Spleen (tissue), 11 donors: Measurements from ENCODE around the gene COL26A1. TPM values are rescaled to one million over a fixed set of nuclear protein-coding genes. Genes with fewer than 3 reads are reported as not detected.

Experiments used
- DNase-seq: peaks from one replicate; pipeline ENCODE4 v3.0.0-alpha.2; 2020
- H3K27ac ChIP-seq, 8 donors: fragments of 200-600 bp; sonication (generic) in 7 of 8; 1 replicate in 4 of 8; 2 replicates in 4 of 8; pipeline versions ENCODE4 v1.5.0 to v1.8.0; 2016 to 2021; ENCODE audit warnings: inconsistent platforms in 4 of 8, mild to moderate bottlenecking in 4 of 8, moderate library complexity in 1 of 8
- H3K27me3 ChIP-seq, 7 donors: fragments of 200-600 bp; sonication (generic) in 6 of 7; replicated peaks in 1 of 7; 1 replicate in 4 of 7; 2 replicates in 3 of 7; pipeline versions ENCODE4 v1.5.0 to v1.8.0; 2016 to 2021; ENCODE audit warnings: inconsistent platforms in 3 of 7, mild to moderate bottlenecking in 1 of 7
- H3K36me3 ChIP-seq, 6 donors: fragments of 200-600 bp; sonication (generic) in 5 of 6; 1 replicate in 4 of 6; 2 replicates in 2 of 6; pipeline versions ENCODE4 v1.5.0 to v1.8.0; 2016 to 2021; ENCODE audit warnings: inconsistent platforms in 2 of 6
- H3K4me1 ChIP-seq, 6 donors: fragments of 200-600 bp; sonication (generic) in 5 of 6; 1 replicate in 3 of 6; 2 replicates in 3 of 6; pipeline versions ENCODE4 v1.5.0 to v1.8.0; 2016 to 2021; ENCODE audit warnings: inconsistent platforms in 3 of 6
- H3K4me3 ChIP-seq, 8 donors: fragments of 200-600 bp; sonication (generic) in 7 of 8; 1 replicate in 4 of 8; 2 replicates in 4 of 8; pipeline versions ENCODE4 v1.5.0 to v1.8.0; 2016 to 2021; ENCODE audit warnings: inconsistent platforms in 4 of 8, mild to moderate bottlenecking in 4 of 8, moderate library complexity in 2 of 8
- H3K9me3 ChIP-seq, 8 donors: fragments of 200-600 bp; sonication (generic) in 7 of 8; 1 replicate in 4 of 8; 2 replicates in 4 of 8; pipeline versions ENCODE4 v1.5.0 to v1.8.0; 2016 to 2021; ENCODE audit warnings: inconsistent platforms in 4 of 8
- CTCF ChIP-seq, 11 experiments: fragments of 200-600 bp in 7 of 11; fragments of 450-650 bp in 4 of 11; sonication (generic) in 4 of 11; IDR thresholded peaks in 8 of 11; conservative IDR thresholded peaks in 3 of 11; 1 replicate in 7 of 11; 2 replicates in 4 of 11; pipeline versions ENCODE4 v1.4.0 to v1.8.0; 2016 to 2021; ENCODE audit warnings: antibody characterized with exemption in 11 of 11, inconsistent platforms in 4 of 11, mild to moderate bottlenecking in 1 of 11
- POLR2A ChIP-seq, 3 donors: fragments of 450-650 bp; IDR thresholded peaks; one replicate each; pipeline ENCODE4 v1.5.1; 2017; ENCODE audit warnings: antibody characterized with exemption in 3 of 3, mild to moderate bottlenecking in 1 of 3
- POLR2AphosphoS5 ChIP-seq, 3 donors: sonication (generic); formaldehyde crosslinking; IDR thresholded peaks; one replicate each; pipeline ENCODE4 v1.5.1; 2017; ENCODE audit warnings: antibody characterized with exemption in 3 of 3
- WGBS, 5 donors: extraction: QIAGEN DNeasy Blood & Tissue Kit in 3 of 5; methylation state at CpG; one replicate each; pipeline versions ENCODE4 v1.1.5 to v1.1.7; 2013 to 2018; 5-methylcytosine and 5-hydroxymethylcytosine counted together
- intact Hi-C: fragments of 100-400 bp; cut with DNase I; formaldehyde crosslinking; loops from one replicate; pipeline ENCODE4 v1.15.0; 2023; ENCODE audit warnings: low total_unique reads
- polyA plus RNA-seq, 3 donors: library from polyadenylated mRNA; stranded (reverse); fragments of 200-250 nt; gene quantifications; one replicate each; pipeline ENCODE4 v1.2.1, GENCODE V29; 2013
- total RNA-seq, 7 donors: library from RNA; depleted of rRNA in 3 of 7; stranded (reverse); fragments of >200 nt in 3 of 7; fragmentation: NEBNext Ultra II Directional in 4 of 7; extraction: Animal tissue kit (Norgen Biotek cat#: 25700) in 4 of 7; gene quantifications; one replicate each; pipeline versions ENCODE4 v1.1.0 to v1.2.1, GENCODE V29; 2016 to 2021
- donor health status: healthy with polysubstance abuse.
- donor health status: DM: no; HTN: no; CAD: no; lungs with moderate emphysema.
- donor health status: DM: no; HTN: no; CAD: no.
- donor health status: Bipolar disorder and iron deficiency.
- donor health status: healthy.
- donor health status: DM: no; HTN: no; CAD: no.
- donor health status: DM: yes; HTN: yes; CAD: no.

Gene COL26A1
- total and polyA plus RNA-seq, 10 donors = 0.15 to 0.32 (median 0.22) TPM; not detected in 4

GRCh38 chr7:101393865-101394264, 31.2 kb downstream of the COL26A1 start:
- no peaks in the 10 kb centered on the region for H3K9me3 ChIP-seq
- TF ChIP-seq POLR2A (IDR thresholded peaks at IDR 0.05) (no peak), CTCF (IDR thresholded peaks at IDR 0.05 in 8 of 11, conservative IDR thresholded peaks at IDR 0.05 in 3 of 11) (no peak), POLR2AphosphoS5 (IDR thresholded peaks at IDR 0.05) (no peak)
- DNase-seq = no peak
- intact Hi-C loops = no loop called here
- H3K36me3 ChIP-seq = no peaks in the 10 kb centered on the region
- no peak overlapping the region for H3K27ac ChIP-seq
- peaks cover 0 to 32% (median 17%) of the 10 kb centered on the region in 6 donors for H3K4me1 ChIP-seq
- H3K27me3 ChIP-seq = peaks cover 0 to 42% (median 5%) of the 10 kb centered on the region in 7 donors
- H3K4me3 ChIP-seq = no peak overlapping the region
- 86 to 91% (median 90%) methylated on average over 3 of the region's 3 CpGs for WGBS, 5 donors

GRCh38 chr7:101395376-101395775, 32.7 kb downstream of the COL26A1 start:
- WGBS, 5 donors = 61 to 75% (median 71%) methylated on average over 7 of the region's 7 CpGs
- H3K9me3 ChIP-seq = no peaks in the 10 kb centered on the region
- no peak overlapping the region for H3K27ac ChIP-seq
- peaks cover 0 to 45% (median 4%) of the 10 kb centered on the region in 7 donors for H3K27me3 ChIP-seq
- no peak for DNase-seq
- intact Hi-C loops = no loop called here
- peaks cover 0 to 27% (median 14%) of the 10 kb centered on the region in 6 donors for H3K4me1 ChIP-seq
- H3K36me3 ChIP-seq = no peaks in the 10 kb centered on the region
- no peak overlapping the region for H3K4me3 ChIP-seq
- no peak for TF ChIP-seq CTCF (IDR thresholded peaks at IDR 0.05 in 8 of 11, conservative IDR thresholded peaks at IDR 0.05 in 3 of 11)
- no peak for TF ChIP-seq POLR2AphosphoS5 (IDR thresholded peaks at IDR 0.05)
- TF ChIP-seq POLR2A (IDR thresholded peaks at IDR 0.05) = no peak

- Histone ChIP-seq H3K27me3 (peaks cover 0 to 58% (median 4%) of the 10 kb centered on the region in 7 donors), H3K36me3 (no peaks in the 10 kb centered on the region), H3K9me3 (no peaks in the 10 kb centered on the region), H3K4me1 (peaks cover 0 to 8% (median 0%) of the 10 kb centered on the region in 6 donors), H3K4me3 (no peak overlapping the region), H3K27ac (no peak overlapping the region)
- DNase-seq = no peak
- intact Hi-C loops = no loop called here
- TF ChIP-seq CTCF (IDR thresholded peaks at IDR 0.05 in 8 of 11, conservative IDR thresholded peaks at IDR 0.05 in 3 of 11) (no peak), POLR2A (IDR thresholded peaks at IDR 0.05) (no peak), POLR2AphosphoS5 (IDR thresholded peaks at IDR 0.05) (no peak)
Observed at GRCh38 chr7:101397243-101397642, 34.6 kb downstream of the COL26A1 start.

GRCh38 chr7:101397770-101398324, 35.2 kb downstream of the COL26A1 start:
- H3K36me3 ChIP-seq = no peaks in the 10 kb centered on the region
- peaks cover 0 to 62% (median 4%) of the 10 kb centered on the region in 7 donors for H3K27me3 ChIP-seq
- H3K9me3 ChIP-seq = no peaks in the 10 kb centered on the region
- intact Hi-C loops = no loop called here
- no peak overlapping the region for H3K27ac ChIP-seq
- WGBS, 5 donors = 64 to 90% (median 81%) methylated on average over 1 of the region's 1 CpG
- TF ChIP-seq POLR2AphosphoS5 (IDR thresholded peaks at IDR 0.05) (no peak), POLR2A (IDR thresholded peaks at IDR 0.05) (no peak), CTCF (IDR thresholded peaks at IDR 0.05 in 8 of 11, conservative IDR thresholded peaks at IDR 0.05 in 3 of 11) (no peak)
- H3K4me3 ChIP-seq = no peak overlapping the region
- H3K4me1 ChIP-seq = peaks cover 0 to 3% (median 0%) of the 10 kb centered on the region in 6 donors
- DNase-seq = no peak
